Endothelial cell of umbilical vein (primary cell): ENCODE data around the gene TSNAXIP1.

Experiments
- EZH2 ChIP-seq: IDR thresholded peaks from 2 replicates; pipeline ENCODE4 v1.6.1; 2012; ENCODE audit warnings: borderline replicate concordance, low read depth, mild to moderate bottlenecking, moderate library complexity, low read length, inconsistent platforms; ENCODE audit not compliant: severe bottlenecking
- FOS ChIP-seq: IDR thresholded peaks from 2 replicates; pipeline ENCODE4 v1.6.1; 2011; ENCODE audit warnings: mild to moderate bottlenecking, low read length, moderate library complexity, borderline replicate concordance; ENCODE audit not compliant: insufficient read depth
- GATA2 ChIP-seq: IDR thresholded peaks from 2 replicates; pipeline ENCODE4 v1.7.0; 2011; ENCODE audit warnings: low read depth, mild to moderate bottlenecking, moderate library complexity, mixed read lengths, low read length; ENCODE audit not compliant: insufficient read length, insufficient read depth
- MYC ChIP-seq: IDR thresholded peaks from one replicate; pipeline ENCODE4 v1.6.1; 2011; ENCODE audit warnings: mild to moderate bottlenecking, low read depth, low read length
- POLR2A ChIP-seq: IDR thresholded peaks from 2 replicates; pipeline ENCODE4 v1.6.1; 2012; ENCODE audit warnings: low read depth, mild to moderate bottlenecking, control low read depth, low read length
- POLR2AphosphoS5 ChIP-seq: IDR thresholded peaks from 2 replicates; pipeline ENCODE4 v1.6.1; 2012; ENCODE audit warnings: low read depth, mild to moderate bottlenecking, control low read depth, low read length, moderate library complexity; ENCODE audit not compliant: insufficient read depth
- TF ChIP-seq, protein P1 (sequence below), 2 donors: IDR thresholded peaks; 1 replicate in 1 of 2; 2 replicates in 1 of 2; pipeline ENCODE4 v1.5.1; 2011; ENCODE audit warnings: low read length in 2 of 2, mild to moderate bottlenecking in 2 of 2, moderate library complexity in 2 of 2, control low read depth in 1 of 2, inconsistent platforms in 1 of 2, low read depth in 1 of 2; ENCODE audit not compliant: insufficient read depth in 1 of 2; ENCODE audit errors: extremely low read depth in 1 of 2
- TF ChIP-seq, protein P2 (sequence below): IDR thresholded peaks from 2 replicates; pipeline ENCODE4 v1.6.1; 2011; ENCODE audit not compliant: insufficient read depth, insufficient read length

- TF ChIP-seq, protein P1, sequence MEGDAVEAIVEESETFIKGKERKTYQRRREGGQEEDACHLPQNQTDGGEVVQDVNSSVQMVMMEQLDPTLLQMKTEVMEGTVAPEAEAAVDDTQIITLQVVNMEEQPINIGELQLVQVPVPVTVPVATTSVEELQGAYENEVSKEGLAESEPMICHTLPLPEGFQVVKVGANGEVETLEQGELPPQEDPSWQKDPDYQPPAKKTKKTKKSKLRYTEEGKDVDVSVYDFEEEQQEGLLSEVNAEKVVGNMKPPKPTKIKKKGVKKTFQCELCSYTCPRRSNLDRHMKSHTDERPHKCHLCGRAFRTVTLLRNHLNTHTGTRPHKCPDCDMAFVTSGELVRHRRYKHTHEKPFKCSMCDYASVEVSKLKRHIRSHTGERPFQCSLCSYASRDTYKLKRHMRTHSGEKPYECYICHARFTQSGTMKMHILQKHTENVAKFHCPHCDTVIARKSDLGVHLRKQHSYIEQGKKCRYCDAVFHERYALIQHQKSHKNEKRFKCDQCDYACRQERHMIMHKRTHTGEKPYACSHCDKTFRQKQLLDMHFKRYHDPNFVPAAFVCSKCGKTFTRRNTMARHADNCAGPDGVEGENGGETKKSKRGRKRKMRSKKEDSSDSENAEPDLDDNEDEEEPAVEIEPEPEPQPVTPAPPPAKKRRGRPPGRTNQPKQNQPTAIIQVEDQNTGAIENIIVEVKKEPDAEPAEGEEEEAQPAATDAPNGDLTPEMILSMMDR (IDR thresholded peaks at IDR 0.05; ENCODE audit: extremely low read depth in 1 of 2, insufficient read depth in 1 of 2, low read depth in 1 of 2, low read length in 2 of 2) = no peak
- TF ChIP-seq POLR2AphosphoS5 = no peak
- TF ChIP-seq, protein P2, sequence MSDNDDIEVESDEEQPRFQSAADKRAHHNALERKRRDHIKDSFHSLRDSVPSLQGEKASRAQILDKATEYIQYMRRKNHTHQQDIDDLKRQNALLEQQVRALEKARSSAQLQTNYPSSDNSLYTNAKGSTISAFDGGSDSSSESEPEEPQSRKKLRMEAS = no peak
- no peak for TF ChIP-seq GATA2
- no peak for TF ChIP-seq FOS
- TF ChIP-seq POLR2A = no peak
- TF ChIP-seq EZH2 = no peak
- TF ChIP-seq MYC = no peak
Measured at GRCh38 chr16:67864594-67864993, 57.9 kb downstream of the TSNAXIP1 start.
